Effector memory CD8-positive, alpha-beta T cell (primary cell): Measurements from ENCODE around the gene AXIN1.

Experiments
- ATAC-seq: fragments of 150-1000 bp; cut with Tn5 transposase; replicated peaks from 2 replicates; pipeline ENCODE4 v1.10.0; 2021; ENCODE audit warnings: mild to moderate bottlenecking, moderate library complexity
- DNase-seq, 3 experiments: peaks; one replicate each; pipeline ENCODE4 v3.0.0; 2021
- H3K27ac Mint-ChIP-seq, 2 donors: one replicate each; pipeline ENCODE4 v1.8.0; 2022; ENCODE audit warnings: mild to moderate bottlenecking in 2 of 2, mixed read lengths in 2 of 2, moderate library complexity in 2 of 2
- H3K27me3 Mint-ChIP-seq, 2 donors: one replicate each; pipeline ENCODE4 v1.8.0; 2022; ENCODE audit warnings: mixed read lengths in 2 of 2
- H3K36me3 Mint-ChIP-seq: one replicate; pipeline ENCODE4 v1.8.0; 2022; ENCODE audit warnings: mild to moderate bottlenecking, moderate library complexity, mixed read lengths; ENCODE audit not compliant: insufficient read depth
- H3K4me1 Mint-ChIP-seq, 2 donors: one replicate each; pipeline ENCODE4 v1.8.0; 2022; ENCODE audit warnings: low read depth in 2 of 2, mixed read lengths in 2 of 2
- H3K4me3 Mint-ChIP-seq, 2 donors: one replicate each; pipeline ENCODE4 v1.8.0; 2022; ENCODE audit warnings: mild to moderate bottlenecking in 2 of 2, mixed read lengths in 2 of 2, moderate library complexity in 2 of 2
- H3K9me3 Mint-ChIP-seq, 2 donors: one replicate each; pipeline ENCODE4 v1.8.0; 2022; ENCODE audit warnings: mixed read lengths in 2 of 2

AXIN1 gene

DNA sequence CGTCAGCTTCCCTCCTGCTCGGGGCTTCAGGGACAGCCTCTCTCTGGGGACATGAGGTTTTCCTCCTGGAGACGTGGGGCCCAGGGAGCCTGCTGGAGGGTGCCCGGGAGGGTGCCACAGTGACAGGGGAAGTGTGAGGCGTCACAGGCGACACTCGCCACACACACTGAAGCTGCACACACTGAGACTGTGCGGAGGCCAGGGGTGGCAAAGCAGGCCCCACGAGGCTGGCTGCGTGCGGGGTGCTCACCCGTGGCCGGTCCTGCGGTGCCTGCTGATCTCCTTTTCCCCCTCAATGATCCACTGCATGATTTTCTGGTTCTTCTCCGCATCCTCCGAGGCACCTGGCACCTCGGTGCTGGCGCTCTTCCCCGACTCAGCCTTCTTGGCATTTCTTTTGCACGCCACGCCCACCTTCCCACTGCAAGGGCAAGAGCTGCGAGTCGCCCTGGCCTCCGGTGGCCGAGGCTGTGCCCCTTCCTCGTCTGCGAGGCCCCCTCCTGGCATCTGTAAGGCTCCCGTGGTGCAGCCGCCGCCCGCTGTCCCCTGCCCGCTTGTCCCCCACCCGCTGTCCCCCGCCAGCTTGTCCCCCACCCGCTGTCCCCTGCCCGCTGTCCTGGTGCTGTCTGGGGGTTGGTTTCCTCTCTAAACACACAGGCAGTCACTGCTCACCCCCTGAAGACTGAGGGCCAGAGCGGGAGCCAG lies 55.6 kb downstream of the AXIN1 start:
- Mint-ChIP-seq H3K27me3 (no peaks in the 10 kb centered on the region), H3K9me3 (no peaks in the 10 kb centered on the region), H3K36me3 (peaks cover 68% of the 10 kb centered on the region), H3K27ac (no peak overlapping the region), H3K4me3 (no peak overlapping the region), H3K4me1 (no peaks in the 10 kb centered on the region)
- DNase-seq (no peak), ATAC-seq (no peak)

DNA sequence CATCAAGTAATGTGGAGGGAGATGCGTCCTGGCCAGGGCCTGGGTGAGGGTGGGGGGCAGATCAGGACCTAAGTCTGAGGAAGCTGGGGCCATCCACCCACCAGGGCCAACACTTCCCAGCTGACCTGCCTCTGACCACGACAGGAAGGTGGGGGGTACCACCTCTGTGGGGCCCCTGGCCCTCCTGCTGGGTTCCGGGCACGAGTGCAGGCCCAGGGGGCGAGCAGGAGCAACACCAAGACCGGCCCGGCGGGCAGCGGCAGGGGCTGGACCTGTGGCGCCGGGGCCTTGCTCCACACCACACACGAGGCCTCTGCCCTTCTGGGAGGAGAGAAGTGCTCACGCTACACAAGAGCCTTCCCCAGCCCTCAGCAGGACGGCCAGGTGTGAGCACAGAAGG lies 56.2 kb downstream of the AXIN1 start:
- no peaks in the 10 kb centered on the region for H3K9me3 Mint-ChIP-seq
- no peak for ATAC-seq

DNA sequence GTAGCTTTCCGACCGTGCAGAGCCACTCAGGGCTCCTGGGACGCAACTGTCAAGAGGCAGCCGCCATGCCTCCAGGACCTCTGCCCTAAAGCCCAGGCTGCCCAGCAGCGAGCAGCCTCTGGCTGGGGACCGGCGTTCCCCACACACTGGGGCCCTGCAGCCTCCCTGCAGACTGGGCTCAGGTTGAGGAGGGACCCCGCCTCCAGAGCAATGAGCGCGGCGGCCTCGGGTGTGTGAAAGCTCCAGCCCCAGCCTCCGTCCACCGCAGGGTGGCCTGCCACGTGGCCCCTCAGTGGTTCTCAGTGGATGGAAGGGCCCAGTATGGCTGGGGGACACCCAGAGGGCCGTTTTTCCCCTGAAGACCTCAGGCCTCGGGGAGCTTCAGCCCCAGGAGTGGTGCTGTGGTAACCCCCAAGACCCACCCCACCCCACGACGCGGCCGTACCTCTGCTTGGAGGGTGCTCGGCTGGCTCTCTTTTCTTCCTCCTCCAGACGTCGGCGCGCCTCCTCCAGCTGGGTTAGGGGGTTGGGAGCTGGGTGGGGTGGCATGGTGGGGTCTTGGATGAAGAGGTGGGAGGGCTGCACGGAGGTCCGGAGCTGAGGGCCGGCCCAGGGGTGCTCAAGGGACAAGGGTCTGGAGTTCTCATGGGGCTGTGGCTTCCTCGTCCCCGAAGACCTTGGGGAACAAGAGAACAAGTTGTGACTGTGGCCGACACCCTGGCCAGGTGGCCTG lies 59.3 kb downstream of the AXIN1 start:
- peaks cover 68% of the 10 kb centered on the region for H3K36me3 Mint-ChIP-seq
- no peak overlapping the region for H3K4me3 Mint-ChIP-seq
- DNase-seq (no peak), ATAC-seq (no peak)
- H3K27me3 Mint-ChIP-seq: no peaks in the 10 kb centered on the region
- H3K4me1 Mint-ChIP-seq: peaks cover 0 to 2% of the 10 kb centered on the region in 2 donors
- no peaks in the 10 kb centered on the region for H3K9me3 Mint-ChIP-seq
- H3K27ac Mint-ChIP-seq: no peak overlapping the region

More for the DNA sequence above, 56.2 kb downstream of the AXIN1 start:
- peaks cover 73% of the 10 kb centered on the region for H3K36me3 Mint-ChIP-seq
- H3K27ac Mint-ChIP-seq: no peak overlapping the region
- H3K4me1 Mint-ChIP-seq: peaks cover 0 to 2% of the 10 kb centered on the region in 2 donors
- H3K4me3 Mint-ChIP-seq: no peak overlapping the region
- no peaks in the 10 kb centered on the region for H3K27me3 Mint-ChIP-seq
- DNase-seq: no peak

DNA sequence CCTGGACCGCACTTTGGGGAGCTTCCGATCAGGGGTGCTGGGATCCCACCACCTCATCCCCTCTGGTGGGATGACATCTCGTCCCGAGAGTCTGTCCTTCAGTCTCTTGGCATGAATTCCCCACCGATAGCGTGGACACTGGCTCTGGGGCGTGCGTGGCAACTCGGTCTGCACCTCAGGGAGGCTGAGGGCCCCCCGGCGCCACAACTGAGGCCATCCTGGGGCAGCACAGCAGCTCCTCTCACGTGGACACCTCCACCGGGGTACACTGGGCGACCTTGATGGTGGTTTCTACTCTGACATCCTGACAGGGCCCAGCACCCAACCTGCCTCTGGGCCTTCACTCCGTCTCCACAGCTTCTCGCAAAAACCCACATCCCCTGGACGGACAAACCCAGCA lies 61.0 kb downstream of the AXIN1 start:
- H3K4me1 Mint-ChIP-seq: peaks cover 0 to 2% of the 10 kb centered on the region in 2 donors
- no peak overlapping the region for H3K27ac Mint-ChIP-seq
- no peak overlapping the region for H3K4me3 Mint-ChIP-seq
- no peak for DNase-seq
- no peak for ATAC-seq
- no peaks in the 10 kb centered on the region for H3K27me3 Mint-ChIP-seq
- peaks cover 68% of the 10 kb centered on the region for H3K36me3 Mint-ChIP-seq
- H3K9me3 Mint-ChIP-seq: no peaks in the 10 kb centered on the region

DNA sequence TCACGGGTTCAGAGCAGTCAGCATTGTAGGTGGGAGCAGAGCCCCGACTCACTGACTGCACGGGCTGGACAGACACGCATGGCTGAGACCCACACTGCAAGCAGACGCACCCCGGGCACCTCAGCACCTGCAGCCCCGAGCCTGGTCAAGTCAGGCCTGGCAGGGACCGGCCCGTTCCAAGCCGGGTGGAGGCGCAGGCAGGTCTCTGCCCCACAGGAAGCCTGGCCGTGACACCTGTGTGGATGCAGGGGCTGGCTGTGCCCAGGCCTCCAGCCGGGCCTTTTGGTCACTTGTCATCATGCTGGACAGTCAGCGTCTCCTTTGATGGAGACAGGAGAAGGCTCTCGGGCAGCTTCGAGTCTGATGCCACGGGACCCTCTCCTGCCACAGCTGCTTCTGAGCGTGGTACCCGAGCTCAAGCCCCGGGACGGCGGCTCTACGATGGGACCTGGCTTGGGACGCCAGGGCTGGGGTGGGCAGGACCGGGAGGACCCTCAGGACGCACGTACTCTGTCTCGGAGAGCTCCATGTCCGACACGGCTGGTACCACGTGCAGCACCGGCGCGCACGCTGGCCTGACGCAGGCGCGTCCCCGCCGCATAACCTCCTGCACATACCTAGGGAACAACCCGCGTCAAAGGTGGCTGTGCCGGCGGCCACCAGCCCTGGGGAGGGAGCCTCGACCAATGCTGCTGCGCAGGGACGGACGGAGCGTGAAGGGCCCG lies 61.7 kb downstream of the AXIN1 start:
- no peaks in the 10 kb centered on the region for H3K27me3 Mint-ChIP-seq
- peaks cover 0 to 2% of the 10 kb centered on the region in 2 donors for H3K4me1 Mint-ChIP-seq
- no peak for DNase-seq
- ATAC-seq: no peak
- no peak overlapping the region for H3K27ac Mint-ChIP-seq
- H3K4me3 Mint-ChIP-seq: no peak overlapping the region
- H3K36me3 Mint-ChIP-seq: peaks cover 69% of the 10 kb centered on the region
- H3K9me3 Mint-ChIP-seq: no peaks in the 10 kb centered on the region

DNA sequence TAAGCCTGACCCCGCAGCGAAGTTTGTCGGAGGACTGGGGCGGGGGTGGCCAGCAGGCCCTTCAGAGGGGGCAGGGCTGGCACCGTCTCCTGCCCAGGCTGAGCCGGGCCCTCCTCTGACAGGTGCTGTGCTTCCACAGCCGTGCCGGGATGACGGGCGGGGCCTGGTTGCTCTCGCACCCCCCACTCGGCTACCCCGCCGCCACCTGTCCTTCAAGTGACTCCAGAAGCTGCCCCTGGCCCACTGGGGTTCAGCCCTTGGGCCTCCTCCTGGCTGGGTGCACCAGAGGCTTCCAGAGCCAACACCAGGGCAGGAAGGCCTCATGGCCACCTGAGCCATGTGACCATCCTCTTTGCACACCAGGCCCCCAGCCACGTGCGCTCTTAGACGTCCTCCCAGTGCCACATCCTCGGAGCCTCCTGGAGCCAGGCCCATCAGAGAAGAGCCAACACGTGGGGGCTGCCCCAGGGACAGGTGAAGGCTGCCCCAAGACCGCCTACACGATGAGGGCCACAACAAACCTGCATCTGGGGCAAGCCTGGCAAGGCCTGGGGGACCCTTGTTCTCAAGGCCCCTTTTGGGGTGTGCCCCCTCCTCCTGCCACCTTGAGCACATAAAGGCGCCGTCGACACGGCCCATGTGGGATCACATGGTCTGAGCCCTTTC lies 62.4 kb downstream of the AXIN1 start:
- no peak for DNase-seq
- Mint-ChIP-seq H3K27me3 (no peaks in the 10 kb centered on the region), H3K4me1 (peaks cover 0 to 2% of the 10 kb centered on the region in 2 donors), H3K27ac (no peak overlapping the region), H3K36me3 (peaks cover 67% of the 10 kb centered on the region), H3K4me3 (no peak overlapping the region), H3K9me3 (no peaks in the 10 kb centered on the region)
- no peak for ATAC-seq

DNA sequence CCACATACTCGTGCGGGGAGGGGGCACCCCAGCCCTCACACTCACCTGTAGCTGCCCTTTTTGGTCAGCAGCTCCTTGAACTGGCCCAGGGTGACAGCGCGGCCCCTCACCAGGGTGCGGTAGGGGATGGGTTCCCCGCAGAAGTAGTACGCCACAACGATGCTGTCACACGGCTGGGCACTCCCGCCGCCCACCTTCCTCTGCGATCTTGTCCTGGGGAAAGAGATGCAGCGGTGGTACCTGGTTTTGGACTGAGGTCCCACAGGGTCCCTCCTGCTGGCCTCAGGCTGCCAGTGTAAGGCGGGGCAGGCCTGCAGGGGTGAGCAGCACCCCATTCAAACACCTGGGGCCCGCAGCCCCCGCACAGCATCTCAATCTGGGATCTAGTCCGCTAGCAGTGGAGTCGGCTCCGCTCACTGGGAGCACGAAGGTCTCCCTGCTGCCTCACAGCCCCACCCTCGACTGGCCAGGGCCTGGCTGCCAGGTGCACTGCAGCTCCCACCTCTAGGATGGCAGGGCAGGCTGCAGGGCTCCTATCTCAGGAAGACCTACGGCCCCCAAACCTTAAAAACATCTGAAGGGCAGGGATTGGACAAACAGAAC lies 63.0 kb downstream of the AXIN1 start:
- no peak overlapping the region for H3K27ac Mint-ChIP-seq

DNA sequence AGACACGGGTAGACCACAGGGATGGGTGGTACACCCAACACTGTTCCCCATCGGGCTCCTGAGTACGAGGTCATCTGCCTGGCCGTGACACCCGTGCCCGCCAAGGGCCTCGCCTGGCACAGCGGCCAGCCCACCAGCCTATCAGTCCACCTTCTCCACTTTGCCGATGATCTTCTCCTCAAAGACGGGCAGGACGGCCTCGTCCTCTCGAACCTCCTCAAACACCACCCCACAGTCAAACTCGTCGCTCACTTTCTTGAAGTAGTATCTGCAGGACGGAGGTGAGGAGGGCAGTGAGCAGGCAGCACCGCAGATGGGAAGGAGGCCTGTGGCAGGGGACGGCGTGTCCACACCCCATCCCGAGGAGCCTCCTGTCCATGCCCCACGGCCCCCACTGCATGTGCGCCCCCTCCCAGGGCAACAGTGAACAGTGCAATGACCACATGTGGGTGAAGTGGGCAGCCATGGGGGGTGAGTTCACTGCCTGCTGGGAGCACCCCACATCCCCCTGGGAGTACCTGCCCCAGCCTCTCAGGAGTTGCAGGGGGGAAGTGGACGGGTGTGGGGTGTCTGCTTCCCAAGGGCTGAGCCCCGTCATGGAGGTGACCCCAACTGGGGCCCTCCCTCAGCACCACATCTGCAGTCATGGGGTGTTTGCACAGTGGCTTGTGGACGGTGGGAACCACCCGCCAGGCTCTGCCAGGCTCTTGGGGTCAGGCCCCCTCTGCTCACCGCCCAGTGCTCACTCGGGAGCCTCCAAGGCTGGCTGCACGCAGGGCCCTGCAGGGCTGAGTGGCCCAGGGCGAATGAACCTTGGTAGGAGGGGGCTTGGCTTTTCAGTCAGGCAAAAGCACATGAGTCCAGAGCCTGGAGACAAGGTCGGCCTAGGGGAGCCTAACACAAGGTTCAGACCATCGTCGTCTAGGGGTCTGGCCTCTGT lies 64.3 kb downstream of the AXIN1 start:
- Mint-ChIP-seq H3K4me1 (peaks cover 0 to 2% of the 10 kb centered on the region in 2 donors), H3K27ac (no peak overlapping the region), H3K9me3 (no peaks in the 10 kb centered on the region), H3K36me3 (peaks cover 48% of the 10 kb centered on the region), H3K4me3 (no peak overlapping the region), H3K27me3 (no peaks in the 10 kb centered on the region)
- DNase-seq (no peak), ATAC-seq (no peak)

More for the DNA sequence above, 63.0 kb downstream of the AXIN1 start:
- DNase-seq: no peak
- H3K9me3 Mint-ChIP-seq: no peaks in the 10 kb centered on the region
- H3K4me3 Mint-ChIP-seq: no peak overlapping the region
- no peaks in the 10 kb centered on the region for H3K27me3 Mint-ChIP-seq
- H3K4me1 Mint-ChIP-seq: peaks cover 0 to 2% of the 10 kb centered on the region in 2 donors
- H3K36me3 Mint-ChIP-seq: peaks cover 60% of the 10 kb centered on the region
- ATAC-seq: no peak

DNA sequence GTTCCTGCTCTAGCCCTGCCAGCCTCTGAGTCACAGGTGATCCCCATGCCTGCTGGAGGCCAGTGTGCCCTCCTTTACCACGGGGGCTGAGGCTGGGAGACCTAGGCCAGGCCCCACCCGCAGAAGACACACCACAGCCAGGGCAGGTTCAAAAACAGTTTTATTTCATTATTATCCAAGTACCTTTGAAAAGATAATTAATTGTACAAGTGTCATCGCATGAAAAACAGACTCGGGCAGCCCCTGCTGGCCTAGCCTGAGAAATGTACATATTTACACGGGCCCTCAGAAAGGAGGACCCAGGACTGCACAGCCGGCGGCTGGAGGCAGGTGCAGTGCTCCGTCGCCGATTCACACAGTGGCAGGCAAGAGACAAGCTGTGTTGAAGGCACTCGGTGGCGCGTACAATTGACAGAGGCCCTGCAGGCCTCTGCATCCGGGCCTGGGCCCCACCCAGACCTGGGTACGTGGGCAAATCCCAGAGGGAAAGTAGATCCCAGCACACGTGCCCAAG lies 65.2 kb downstream of the AXIN1 start:
- DNase-seq: no peak
- Mint-ChIP-seq H3K27me3 (no peaks in the 10 kb centered on the region), H3K4me1 (peaks cover 0 to 2% of the 10 kb centered on the region in 2 donors), H3K9me3 (no peaks in the 10 kb centered on the region), H3K27ac (no peak overlapping the region), H3K36me3 (peaks cover 44% of the 10 kb centered on the region), H3K4me3 (no peak overlapping the region)
- ATAC-seq: no peak

DNA sequence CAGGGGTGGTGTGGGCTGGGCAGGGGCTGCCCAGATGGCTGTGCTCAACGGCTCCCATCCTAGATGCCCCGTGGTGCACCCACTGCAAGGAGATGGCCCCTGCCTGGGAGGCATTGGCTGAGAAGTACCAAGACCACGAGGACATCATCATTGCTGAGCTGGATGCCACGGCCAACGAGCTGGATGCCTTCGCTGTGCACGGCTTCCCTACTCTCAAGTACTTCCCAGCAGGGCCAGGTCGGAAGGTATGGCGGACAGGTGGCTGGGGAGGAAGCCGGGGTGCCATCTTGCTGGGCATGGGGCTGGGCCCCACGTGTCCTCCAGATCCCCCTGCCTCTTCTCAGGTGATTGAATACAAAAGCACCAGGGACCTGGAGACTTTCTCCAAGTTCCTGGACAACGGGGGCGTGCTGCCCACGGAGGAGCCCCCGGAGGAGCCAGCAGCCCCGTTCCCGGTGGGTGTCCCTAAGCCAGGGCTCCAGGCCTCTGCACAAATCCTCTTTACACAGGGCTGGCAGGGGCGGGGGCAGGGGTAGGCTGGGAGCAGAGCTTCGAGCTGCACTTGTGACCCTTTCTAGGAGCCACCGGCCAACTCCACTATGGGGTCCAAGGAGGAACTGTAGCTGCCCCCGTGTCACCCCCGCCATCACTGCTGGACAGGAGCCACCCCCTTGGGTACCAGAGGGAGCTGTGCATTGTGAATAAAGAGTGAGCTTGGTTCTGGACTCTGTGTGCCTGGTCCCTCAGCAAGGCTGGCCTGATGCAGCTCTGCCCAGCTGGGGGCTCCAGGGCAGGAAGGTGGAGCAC lies 65.8 kb downstream of the AXIN1 start:
- DNase-seq (no peak), ATAC-seq (no peak)
- Mint-ChIP-seq H3K4me3 (no peak overlapping the region), H3K27me3 (peaks cover 0 to 5% of the 10 kb centered on the region in 2 donors), H3K4me1 (peaks cover 0 to under 1% of the 10 kb centered on the region in 2 donors), H3K36me3 (peaks cover 40% of the 10 kb centered on the region), H3K9me3 (no peaks in the 10 kb centered on the region), H3K27ac (no peak overlapping the region)

DNA sequence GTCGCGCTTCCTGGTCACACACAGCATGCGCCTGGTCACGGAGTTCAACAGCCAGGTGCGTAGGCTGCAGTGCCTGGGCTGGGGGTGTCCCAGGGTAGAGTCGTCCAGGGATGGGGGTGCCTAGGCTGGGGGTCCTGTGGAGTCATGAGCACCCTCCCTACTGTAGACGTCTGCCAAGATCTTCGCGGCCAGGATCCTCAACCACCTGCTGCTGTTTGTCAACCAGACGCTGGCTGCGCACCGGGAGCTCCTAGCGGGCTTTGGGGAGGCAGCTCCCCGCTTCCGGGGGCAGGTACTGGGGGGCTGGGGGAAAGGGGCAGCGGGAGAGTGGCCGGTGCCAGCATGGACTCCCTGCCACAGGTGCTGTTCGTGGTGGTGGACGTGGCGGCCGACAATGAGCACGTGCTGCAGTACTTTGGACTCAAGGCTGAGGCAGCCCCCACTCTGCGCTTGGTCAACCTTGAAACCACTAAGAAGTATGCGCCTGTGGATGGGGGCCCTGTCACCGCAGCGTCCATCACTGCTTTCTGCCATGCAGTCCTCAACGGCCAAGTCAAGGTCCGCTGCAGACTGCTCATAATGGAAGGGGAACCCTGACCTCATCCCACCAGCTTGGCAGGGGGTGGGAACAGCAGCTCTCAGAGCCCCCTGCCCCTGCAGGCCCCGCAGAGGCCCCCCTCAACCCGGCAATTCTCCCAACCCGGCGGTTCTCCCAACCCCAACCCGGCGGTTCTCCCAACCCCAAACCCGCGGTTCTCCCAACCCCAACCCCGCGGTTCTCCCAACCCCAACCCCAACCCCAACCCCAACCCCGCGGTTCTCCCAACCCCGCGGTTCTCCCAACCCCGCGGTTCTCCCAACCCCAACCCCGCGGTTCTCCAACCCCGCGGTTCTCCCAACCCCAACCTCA lies 67.1 kb downstream of the AXIN1 start:
- no peak overlapping the region for H3K27ac Mint-ChIP-seq
- no peaks in the 10 kb centered on the region for H3K9me3 Mint-ChIP-seq
- H3K4me3 Mint-ChIP-seq: no peak overlapping the region
- H3K36me3 Mint-ChIP-seq: peaks cover 27% of the 10 kb centered on the region
- peaks cover 0 to 2% of the 10 kb centered on the region in 2 donors for H3K4me1 Mint-ChIP-seq
- DNase-seq (no peak), ATAC-seq (no peak)
- H3K27me3 Mint-ChIP-seq: peaks cover 0 to 11% of the 10 kb centered on the region in 2 donors
